ENCODE data around the gene ZNF771. TPM values are rescaled to one million over a fixed set of nuclear protein-coding genes. Genes with fewer than 3 reads are reported as not detected.

The ZNF771 gene
- total and polyA plus RNA-seq, 2 donors (not counting 3 experiments of a cell fraction or from before 2014, with no cell fraction given): 11.7 to 16.8 TPM

DNA sequence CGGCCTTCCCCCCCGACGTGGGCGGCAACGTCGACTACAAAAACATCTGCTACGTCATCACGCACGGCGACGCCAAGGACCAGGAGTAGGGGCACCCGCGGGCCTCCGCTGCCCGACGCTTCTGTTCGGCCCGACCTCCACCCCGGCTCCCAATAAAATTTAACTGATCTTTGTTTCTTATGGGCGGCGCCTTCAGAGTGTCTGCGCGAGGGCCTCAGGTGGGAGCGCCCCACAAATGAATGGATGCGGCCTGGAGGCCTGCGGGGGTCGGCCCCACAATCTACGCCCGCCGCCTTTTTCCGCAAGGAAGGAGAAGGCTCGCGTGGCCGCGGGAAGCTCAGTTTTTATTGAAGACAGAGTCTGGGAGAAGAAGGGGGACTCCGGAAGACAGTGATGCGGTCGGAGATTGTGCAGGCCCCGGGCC lies 29.6 kb upstream of the ZNF771 start:
- dilution Hi-C loops (cut with MboI; ENCODE audit: extremely low pct_ligation_motif_present, low sequenced_read_pairs): no loop called here
- no peak for FAIRE-seq
- TSS peak; percentile 80 for BruUV-seq (replicated peaks)

More for the DNA sequence above, 29.6 kb upstream of the ZNF771 start:
- Histone ChIP-seq H3K4me3 (replicated peaks in 1 of 3; ENCODE audit: insufficient read depth in 1 of 3, low read depth in 1 of 3, low read length in 3 of 3) (peak overlapping the region; percentile 26 to 49 (median 49)), H3K4me2 (ENCODE audit: insufficient read depth, low read length) (peak overlapping the region; percentile 83), H4K20me1 (replicated peaks; ENCODE audit: control insufficient read depth, extremely low read depth, insufficient read depth, low read length) (no peaks in the 10 kb centered on the region), H3K27ac (ENCODE audit: insufficient read depth, low read depth, low read length) (peak overlapping the region; percentile 98), H2AFZ (ENCODE audit: low read depth, low read length) (peak overlapping the region; percentile 61), H3K27me3 (ENCODE audit: control insufficient read depth in 2 of 2, insufficient read depth in 2 of 2, low read length in 2 of 2) (no peaks in the 10 kb centered on the region), H3K9ac (replicated peaks; ENCODE audit: extremely low read depth, insufficient read depth, low read length) (peak overlapping the region; percentile 92), H3K79me2 (ENCODE audit: control insufficient read depth, insufficient read depth, low read length) (no peaks in the 10 kb centered on the region), H3K9me1 (replicated peaks; ENCODE audit: control insufficient read depth, extremely low read depth, insufficient read depth, low read length) (no peaks in the 10 kb centered on the region), H3K9me3 (replicated peaks; ENCODE audit: control insufficient read depth, insufficient read depth, low read length) (no peaks in the 10 kb centered on the region), H3K4me1 (ENCODE audit: control insufficient read depth, extremely low read depth, insufficient read depth, low read length) (peaks cover 12% of the 10 kb centered on the region), H3K36me3 (ENCODE audit: control insufficient read depth in 2 of 2, extremely low read depth in 1 of 2, insufficient read depth in 2 of 2, low read length in 2 of 2) (no peaks in the 10 kb centered on the region)
- TF ChIP-seq MYC (IDR thresholded peaks at IDR 0.05; ENCODE audit: low read depth, low read length) (no peak), POLR2A (IDR thresholded peaks at IDR 0.05; ENCODE audit: low read depth, low read length) (peak; percentile 53), FOS (IDR thresholded peaks at IDR 0.05; ENCODE audit: borderline replicate concordance, insufficient read depth, low read length) (no peak), EZH2 (IDR thresholded peaks at IDR 0.05; ENCODE audit: borderline replicate concordance, low read depth, low read length, severe bottlenecking) (no peak), GATA2 (IDR thresholded peaks at IDR 0.05; ENCODE audit: insufficient read depth, insufficient read length, low read depth, low read length) (peak; percentile 42), JUN (IDR thresholded peaks at IDR 0.05; ENCODE audit: borderline replicate concordance, insufficient read depth, insufficient read length, low read depth) (no peak), POLR2AphosphoS5 (IDR thresholded peaks at IDR 0.05; ENCODE audit: insufficient read depth, low read depth, low read length) (no peak)
- TF ChIP-seq, protein P1, sequence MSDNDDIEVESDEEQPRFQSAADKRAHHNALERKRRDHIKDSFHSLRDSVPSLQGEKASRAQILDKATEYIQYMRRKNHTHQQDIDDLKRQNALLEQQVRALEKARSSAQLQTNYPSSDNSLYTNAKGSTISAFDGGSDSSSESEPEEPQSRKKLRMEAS (IDR thresholded peaks at IDR 0.05; ENCODE audit: insufficient read depth, insufficient read length): peak; percentile 54
- TF ChIP-seq, protein P2, sequence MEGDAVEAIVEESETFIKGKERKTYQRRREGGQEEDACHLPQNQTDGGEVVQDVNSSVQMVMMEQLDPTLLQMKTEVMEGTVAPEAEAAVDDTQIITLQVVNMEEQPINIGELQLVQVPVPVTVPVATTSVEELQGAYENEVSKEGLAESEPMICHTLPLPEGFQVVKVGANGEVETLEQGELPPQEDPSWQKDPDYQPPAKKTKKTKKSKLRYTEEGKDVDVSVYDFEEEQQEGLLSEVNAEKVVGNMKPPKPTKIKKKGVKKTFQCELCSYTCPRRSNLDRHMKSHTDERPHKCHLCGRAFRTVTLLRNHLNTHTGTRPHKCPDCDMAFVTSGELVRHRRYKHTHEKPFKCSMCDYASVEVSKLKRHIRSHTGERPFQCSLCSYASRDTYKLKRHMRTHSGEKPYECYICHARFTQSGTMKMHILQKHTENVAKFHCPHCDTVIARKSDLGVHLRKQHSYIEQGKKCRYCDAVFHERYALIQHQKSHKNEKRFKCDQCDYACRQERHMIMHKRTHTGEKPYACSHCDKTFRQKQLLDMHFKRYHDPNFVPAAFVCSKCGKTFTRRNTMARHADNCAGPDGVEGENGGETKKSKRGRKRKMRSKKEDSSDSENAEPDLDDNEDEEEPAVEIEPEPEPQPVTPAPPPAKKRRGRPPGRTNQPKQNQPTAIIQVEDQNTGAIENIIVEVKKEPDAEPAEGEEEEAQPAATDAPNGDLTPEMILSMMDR (IDR thresholded peaks at IDR 0.05; ENCODE audit: extremely low read depth in 1 of 2, insufficient read depth in 1 of 2, low read depth in 1 of 2, low read length in 2 of 2): no peak
- CTCF ChIA-PET: interaction anchor here (0.9 to 2.0 kb wide), 7 partner anchors 9 to 40 kb away, joined by 3 to 11 read pairs (median 6); partner anchors contain the start of gene ZNF48
- DNase-seq (ENCODE audit: low read depth, low spot score): peak; percentile 92
- POLR2A ChIA-PET: interaction anchor here (0.8 to 1.5 kb wide), 2 partner anchors 18 to 22 kb away, joined by 4 to 5 read pairs; partner anchors contain the start of gene ZNF48
- intact Hi-C loops (cut with micrococcal nuclease): loop anchor here (1.0 kb wide), 3 partner anchors 8 to 22 kb away; partner anchors contain the start of genes TBC1D10B and ZNF48

Measured in endothelial cell of umbilical vein (primary cell).